Natural killer cell (primary cell): ENCODE results near the gene SAPCD2. TPM values are rescaled to one million over a fixed set of nuclear protein-coding genes. Genes with fewer than 3 reads are reported as not detected.

Experiments
- ATAC-seq, 3 donors: fragments of 150-1000 bp in 2 of 3; fragments of 200-7000 bp in 1 of 3; cut with Tn5 transposase; 1 replicate in 1 of 3; 2 replicates in 2 of 3; pipeline ENCODE4 v1.10.0; 2021; ENCODE audit warnings: mild to moderate bottlenecking in 2 of 3, moderate library complexity in 2 of 3
- DNase-seq, 2 donors: peaks; one replicate each; pipeline versions ENCODE4 v3.0.0 to v3.0.0-alpha.2; 2013 to 2021; ENCODE audit warnings: mixed read lengths in 1 of 2
- H3K27ac ChIP-seq: one replicate; pipeline ENCODE4 v1.5.1; 2013; ENCODE audit warnings: mild to moderate bottlenecking, low read length
- H3K27me3 ChIP-seq: one replicate; pipeline ENCODE4 v1.6.1; 2013; ENCODE audit warnings: low read length; ENCODE audit not compliant: control insufficient read depth, insufficient read depth
- H3K36me3 ChIP-seq: one replicate; pipeline ENCODE4 v1.6.1; 2013; ENCODE audit warnings: low read length; ENCODE audit not compliant: control insufficient read depth, insufficient read depth
- H3K4me1 ChIP-seq: one replicate; pipeline ENCODE4 v1.6.1; 2013; ENCODE audit warnings: low read length; ENCODE audit not compliant: control insufficient read depth, insufficient read depth
- H3K4me3 ChIP-seq: one replicate; pipeline ENCODE4 v1.5.1; 2013; ENCODE audit warnings: low read length
- H3K9me3 ChIP-seq: one replicate; pipeline ENCODE4 v1.6.1; 2013; ENCODE audit warnings: low read length; ENCODE audit not compliant: control insufficient read depth, insufficient read depth
- H3K27ac Mint-ChIP-seq, 2 donors: one replicate each; pipeline ENCODE4 v1.8.0; 2022; ENCODE audit warnings: mild to moderate bottlenecking in 2 of 2, mixed read lengths in 2 of 2, moderate library complexity in 1 of 2
- H3K27me3 Mint-ChIP-seq, 2 donors: one replicate each; pipeline ENCODE4 v1.8.0; 2022; ENCODE audit warnings: low read depth in 2 of 2, mixed read lengths in 2 of 2
- H3K36me3 Mint-ChIP-seq: one replicate; pipeline ENCODE4 v1.8.0; 2022; ENCODE audit warnings: mixed read lengths
- H3K4me1 Mint-ChIP-seq, 2 donors: one replicate each; pipeline ENCODE4 v1.8.0; 2022; ENCODE audit warnings: mixed read lengths in 2 of 2
- H3K4me3 Mint-ChIP-seq: one replicate; pipeline ENCODE4 v1.8.0; 2022; ENCODE audit warnings: mild to moderate bottlenecking, moderate library complexity, mixed read lengths
- H3K9me3 Mint-ChIP-seq, 2 donors: one replicate each; pipeline ENCODE4 v1.8.0; 2022; ENCODE audit warnings: mixed read lengths in 2 of 2
- WGBS: methylation state at CpG from one replicate; pipeline ENCODE4 v1.1.7; 2013; ENCODE audit warnings: missing lambda C conversion rate; ENCODE audit not compliant: insufficient coverage; 5-methylcytosine and 5-hydroxymethylcytosine counted together
- intact Hi-C: fragments of 100-400 bp; cut with micrococcal nuclease; formaldehyde crosslinking; loops from one replicate; pipeline ENCODE4 v1.14.2; 2022
- total RNA-seq, 4 donors: library from RNA; stranded (reverse); fragments of 120-200 nt in 1 of 4; gene quantifications; one replicate each; pipeline versions ENCODE4 v1.2.3 to v1.2.4, GENCODE V29; 2013 to 2022
- TF ChIP-seq, protein P1 (sequence below): fragments of 200-600 bp; IDR thresholded peaks from one replicate; pipeline ENCODE4 v1.8.0; 2022; ENCODE audit warnings: antibody characterized with exemption

SAPCD2 gene
- total RNA-seq, 3 donors from 2014 or later (not counting 1 experiment from before 2014, with no cell fraction given) = 0.59 to 2.6 (median 1.0) TPM

DNA sequence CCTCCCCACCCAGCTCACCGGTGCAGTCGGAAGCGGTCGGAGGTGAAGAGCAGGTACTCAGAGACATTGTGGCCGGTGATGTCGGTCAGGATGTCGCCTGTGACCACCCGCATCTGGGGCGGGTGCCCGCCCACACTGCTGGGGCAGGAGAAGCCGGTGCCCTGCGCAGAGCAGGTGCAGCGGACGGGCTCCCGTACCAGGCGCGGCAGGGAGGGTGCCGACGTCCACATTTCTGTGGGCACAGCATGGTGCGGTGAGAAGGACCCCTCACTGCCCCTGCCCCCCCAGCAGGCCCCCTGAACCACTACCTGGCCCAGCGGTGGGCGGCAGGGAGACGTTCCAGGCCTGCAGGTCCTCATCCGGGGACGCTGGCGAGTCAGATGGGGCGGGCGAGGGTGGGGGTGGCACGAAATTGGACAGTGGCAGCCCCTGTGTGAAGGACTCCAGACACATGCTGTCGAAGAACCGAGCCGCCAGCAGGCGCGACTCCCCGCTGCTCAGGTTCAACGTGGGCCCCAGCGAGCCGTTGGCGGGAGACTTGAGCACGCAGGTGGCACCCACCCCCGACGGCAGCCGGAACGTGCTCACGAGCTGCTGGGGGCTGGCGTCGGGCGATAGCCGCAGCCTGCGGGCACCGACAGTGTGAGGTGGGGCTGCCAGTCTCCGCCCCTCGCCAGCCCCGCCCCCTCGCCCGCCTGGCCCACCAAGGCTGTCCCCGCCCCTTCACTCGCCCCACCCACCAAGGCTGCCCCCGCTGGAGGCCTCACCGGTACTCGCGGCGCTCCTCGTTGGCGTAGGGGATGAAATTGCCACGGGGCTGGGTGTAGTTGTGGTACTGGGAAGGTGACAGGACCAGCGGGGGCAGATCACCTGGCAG lies 57.4 kb downstream of the SAPCD2 start:
- Mint-ChIP-seq H3K4me1 (peaks cover 0 to 3% of the 10 kb centered on the region in 2 donors), H3K27ac (no peak overlapping the region), H3K36me3 (no peaks in the 10 kb centered on the region), H3K4me3 (no peak overlapping the region), H3K27me3 (no peaks in the 10 kb centered on the region), H3K9me3 (no peaks in the 10 kb centered on the region)
- H3K9me3 ChIP-seq = no peaks in the 10 kb centered on the region
- no peak for DNase-seq
- intact Hi-C loops = no loop called here
- H3K27me3 ChIP-seq = no peaks in the 10 kb centered on the region
- no peaks in the 10 kb centered on the region for H3K4me1 ChIP-seq
- peaks cover 72% of the 10 kb centered on the region for H3K36me3 ChIP-seq
- H3K27ac ChIP-seq = no peak overlapping the region
- no peak overlapping the region for H3K4me3 ChIP-seq
- ATAC-seq = no peak
- TF ChIP-seq, protein P1, sequence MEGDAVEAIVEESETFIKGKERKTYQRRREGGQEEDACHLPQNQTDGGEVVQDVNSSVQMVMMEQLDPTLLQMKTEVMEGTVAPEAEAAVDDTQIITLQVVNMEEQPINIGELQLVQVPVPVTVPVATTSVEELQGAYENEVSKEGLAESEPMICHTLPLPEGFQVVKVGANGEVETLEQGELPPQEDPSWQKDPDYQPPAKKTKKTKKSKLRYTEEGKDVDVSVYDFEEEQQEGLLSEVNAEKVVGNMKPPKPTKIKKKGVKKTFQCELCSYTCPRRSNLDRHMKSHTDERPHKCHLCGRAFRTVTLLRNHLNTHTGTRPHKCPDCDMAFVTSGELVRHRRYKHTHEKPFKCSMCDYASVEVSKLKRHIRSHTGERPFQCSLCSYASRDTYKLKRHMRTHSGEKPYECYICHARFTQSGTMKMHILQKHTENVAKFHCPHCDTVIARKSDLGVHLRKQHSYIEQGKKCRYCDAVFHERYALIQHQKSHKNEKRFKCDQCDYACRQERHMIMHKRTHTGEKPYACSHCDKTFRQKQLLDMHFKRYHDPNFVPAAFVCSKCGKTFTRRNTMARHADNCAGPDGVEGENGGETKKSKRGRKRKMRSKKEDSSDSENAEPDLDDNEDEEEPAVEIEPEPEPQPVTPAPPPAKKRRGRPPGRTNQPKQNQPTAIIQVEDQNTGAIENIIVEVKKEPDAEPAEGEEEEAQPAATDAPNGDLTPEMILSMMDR = no peak
- whole genome bisulfite sequencing = 96% methylated on average over 67 of the region's 67 CpGs

Other genes with a start within 250 kb of the SAPCD2 start
- gene AJM1, start 228.1 kb downstream of the SAPCD2 start, total RNA-seq = 10 to 100 TPM; 26.6 to 35.6 (median 31.5) TPM
- gene PHPT1, start 221.1 kb downstream of the SAPCD2 start, total RNA-seq = 10 to 100 TPM; 63.5 to 69.8 (median 67.7) TPM
- 1 to 10 TPM; 4.6 to 6.5 (median 5.8) TPM for gene MAMDC4, start 218.2 kb downstream of the SAPCD2 start, total RNA-seq
- gene EDF1, start 204.2 kb downstream of the SAPCD2 start, total RNA-seq = 100 to 1,000 TPM; 208 to 255 (median 227) TPM
- 10 to 100 TPM; 17.4 to 35.5 (median 25.0) TPM for gene TRAF2, start 184.0 kb downstream of the SAPCD2 start, total RNA-seq
- gene FBXW5, start 125.8 kb downstream of the SAPCD2 start, total RNA-seq = 100 to 1,000 TPM; 117 to 144 (median 136) TPM
- 1 to 10 TPM; 3.9 to 8.5 (median 7.3) TPM for gene C8G, start 125.3 kb downstream of the SAPCD2 start, total RNA-seq
- gene LCN12, start 118.3 kb downstream of the SAPCD2 start, total RNA-seq = 10 to 100 TPM in 1 of 3 donors, 1 to 10 TPM in 2; 9.2 to 11.3 (median 9.8) TPM
- 100 to 1,000 TPM; 157 to 361 (median 296) TPM for gene PTGDS, start 93.1 kb downstream of the SAPCD2 start, total RNA-seq
- gene LCNL1, start 87.6 kb downstream of the SAPCD2 start, total RNA-seq = 1 to 10 TPM; 4.9 to 8.4 (median 8.2) TPM
- 100 to 1,000 TPM; 161 to 188 (median 161) TPM for gene PAXX, start 78.1 kb downstream of the SAPCD2 start, total RNA-seq
- 100 to 1,000 TPM; 144 to 286 (median 161) TPM for gene CLIC3, start 74.0 kb downstream of the SAPCD2 start, total RNA-seq
- gene ABCA2, start 42.3 kb downstream of the SAPCD2 start, total RNA-seq = 100 to 1,000 TPM; 356 to 416 (median 357) TPM
- gene FUT7, start 38.5 kb downstream of the SAPCD2 start, total RNA-seq = 1 to 10 TPM in 2 of 3 donors, under 1 TPM in 1; 0.99 to 5.1 (median 3.9) TPM
- gene NPDC1, start 24.4 kb downstream of the SAPCD2 start, total RNA-seq = 1 to 10 TPM in 2 of 3 donors, under 1 TPM in 1; 0.87 to 5.6 (median 3.4) TPM
- gene ENTPD2, start 16.5 kb downstream of the SAPCD2 start, total RNA-seq = not detected
- 10 to 100 TPM; 10.5 to 25.8 (median 19.3) TPM for gene UAP1L1, start 7.0 kb upstream of the SAPCD2 start, total RNA-seq
- 10 to 100 TPM; 75.1 to 99.4 (median 80.4) TPM for gene MAN1B1, start 16.4 kb upstream of the SAPCD2 start, total RNA-seq
- gene DPP7, start 44.2 kb upstream of the SAPCD2 start, total RNA-seq = 100 to 1,000 TPM; 233 to 264 (median 251) TPM
- not detected for gene GRIN1, start 68.6 kb upstream of the SAPCD2 start, total RNA-seq
- gene LRRC26, start 99.5 kb upstream of the SAPCD2 start, total RNA-seq = not detected
- gene TMEM210, start 101.5 kb upstream of the SAPCD2 start, total RNA-seq = not detected
- gene ANAPC2, start 118.0 kb upstream of the SAPCD2 start, total RNA-seq = 100 to 1,000 TPM; 146 to 172 (median 171) TPM
- 10 to 100 TPM; 45.1 to 53.5 (median 52.2) TPM for gene SSNA1, start 118.1 kb upstream of the SAPCD2 start, total RNA-seq
- gene TPRN, start 130.2 kb upstream of the SAPCD2 start, total RNA-seq = 10 to 100 TPM in 1 of 3 donors, 1 to 10 TPM in 2; 8.2 to 10.6 (median 8.4) TPM
- 10 to 100 TPM; 22.1 to 30.5 (median 27.1) TPM for gene TMEM203, start 135.1 kb upstream of the SAPCD2 start, total RNA-seq
- gene NDOR1, start 135.1 kb upstream of the SAPCD2 start, total RNA-seq = 10 to 100 TPM; 31.1 to 36.0 (median 31.9) TPM
- gene RNF208, start 151.7 kb upstream of the SAPCD2 start, total RNA-seq = 1 to 10 TPM in 1 of 3 donors, under 1 TPM in 2; 0.82 to 1.6 (median 0.93) TPM
- gene CYSRT1, start 154.6 kb upstream of the SAPCD2 start, total RNA-seq = under 1 TPM in 1 of 3 donors, not detected in 2; 0.38 TPM
- not detected for gene RNF224, start 156.9 kb upstream of the SAPCD2 start, total RNA-seq
- gene SLC34A3, start 160.3 kb upstream of the SAPCD2 start, total RNA-seq = not detected
- gene TUBB4B, start 170.7 kb upstream of the SAPCD2 start, total RNA-seq = 100 to 1,000 TPM in 1 of 3 donors, 10 to 100 TPM in 2; 84.4 to 121 (median 93.9) TPM
- gene STPG3, start 180.7 kb upstream of the SAPCD2 start, total RNA-seq = not detected
- gene NELFB, start 184.8 kb upstream of the SAPCD2 start, total RNA-seq = 10 to 100 TPM; 42.9 to 53.8 (median 52.6) TPM
- 10 to 100 TPM; 16.3 to 24.6 (median 19.2) TPM for gene TOR4A, start 207.2 kb upstream of the SAPCD2 start, total RNA-seq
- 1 to 10 TPM in 2 of 3 donors, under 1 TPM in 1; 0.88 to 2.3 (median 1.2) TPM for gene NRARP, start 231.7 kb upstream of the SAPCD2 start, total RNA-seq